Right lobe of liver (tissue), 6 donors: ENCODE measurements around the gene SYNE3. TPM values are rescaled to one million over a fixed set of nuclear protein-coding genes. Genes with fewer than 3 reads are reported as not detected.

ENCODE experiments used
- ATAC-seq, 4 donors: fragments of 200-7000 bp; cut with Tn5 transposase; one replicate each; pipeline ENCODE4 v1.9.1; 2020; ENCODE audit warnings: mild to moderate bottlenecking in 4 of 4, moderate library complexity in 4 of 4
- DNase-seq, 3 donors: peaks; one replicate each; pipeline ENCODE4 v3.0.0-alpha.2; 2020
- H3K27ac ChIP-seq, 3 donors: fragments of 200-600 bp; one replicate each; pipeline ENCODE4 v1.8.0; 2022
- H3K27me3 ChIP-seq, 2 donors: fragments of 200-600 bp; one replicate each; pipeline ENCODE4 v1.8.0; 2022
- H3K36me3 ChIP-seq, 4 donors: fragments of 200-600 bp; sonication (generic) in 1 of 4; one replicate each; pipeline versions ENCODE4 v1.5.1 to v1.8.0; 2017 to 2022; ENCODE audit warnings: control low read depth in 1 of 4
- H3K4me1 ChIP-seq, 4 donors: fragments of 200-600 bp; sonication (generic) in 1 of 4; one replicate each; pipeline versions ENCODE4 v1.5.1 to v1.8.0; 2017 to 2022; ENCODE audit warnings: control low read depth in 1 of 4
- H3K4me3 ChIP-seq, 3 donors: fragments of 200-600 bp; one replicate each; pipeline ENCODE4 v1.8.0; 2022
- H3K9me3 ChIP-seq, 4 donors: fragments of 200-600 bp; sonication (generic) in 1 of 4; one replicate each; pipeline versions ENCODE4 v1.5.1 to v1.8.0; 2017 to 2022; ENCODE audit warnings: control low read depth in 1 of 4
- POLR2A ChIP-seq: fragments of 450-650 bp; IDR thresholded peaks from one replicate; pipeline ENCODE4 v1.6.1; 2017; ENCODE audit warnings: antibody characterized with exemption, mild to moderate bottlenecking
- WGBS: methylation state at CpG from one replicate; pipeline ENCODE4 v1.1.6; 2018; ENCODE audit warnings: low coverage, low lambda C conversion rate; ENCODE audit not compliant: insufficient coverage; ENCODE audit errors: missing lambda C conversion rate; 5-methylcytosine and 5-hydroxymethylcytosine counted together
- intact Hi-C, 2 donors: fragments of 100-400 bp; cut with DNase I; formaldehyde crosslinking; loops; one replicate each; pipeline versions ENCODE4 v1.11.2 to v1.14.1; 2022
- total RNA-seq, 6 experiments: library from RNA; depleted of rRNA in 2 of 6; stranded (reverse); fragments of >200 nt in 2 of 6; fragmentation: NEBNext Ultra II Directional in 3 of 6; extraction: Animal tissue kit (Norgen Biotek cat#: 25700) in 3 of 6; gene quantifications; one replicate each; pipeline versions ENCODE4 v1.1.0 to v1.2.4, GENCODE V29; 2016 to 2023
- TF ChIP-seq, protein P1 (sequence below), 4 donors: fragments of 200-600 bp in 3 of 4; fragments of 450-650 bp in 1 of 4; IDR thresholded peaks; one replicate each; pipeline versions ENCODE4 v1.5.1 to v1.8.0; 2016 to 2022; ENCODE audit warnings: antibody characterized with exemption in 4 of 4, mild to moderate bottlenecking in 2 of 4
- donor health status: DM: no; HTN: yes; CAD: no.
- donor health status: DM: no; HTN: no; CAD: no.
- donor health status: DM: no; HTN: no; CAD: no.
- donor health status: DM: no; HTN: yes; CAD: no.
- donor health status: DM: no; HTN: yes; CAD: no.

SYNE3 gene
- total RNA-seq, 6 experiments from 2014 or later = 3.7 to 11.6 (median 5.0) TPM

DNA sequence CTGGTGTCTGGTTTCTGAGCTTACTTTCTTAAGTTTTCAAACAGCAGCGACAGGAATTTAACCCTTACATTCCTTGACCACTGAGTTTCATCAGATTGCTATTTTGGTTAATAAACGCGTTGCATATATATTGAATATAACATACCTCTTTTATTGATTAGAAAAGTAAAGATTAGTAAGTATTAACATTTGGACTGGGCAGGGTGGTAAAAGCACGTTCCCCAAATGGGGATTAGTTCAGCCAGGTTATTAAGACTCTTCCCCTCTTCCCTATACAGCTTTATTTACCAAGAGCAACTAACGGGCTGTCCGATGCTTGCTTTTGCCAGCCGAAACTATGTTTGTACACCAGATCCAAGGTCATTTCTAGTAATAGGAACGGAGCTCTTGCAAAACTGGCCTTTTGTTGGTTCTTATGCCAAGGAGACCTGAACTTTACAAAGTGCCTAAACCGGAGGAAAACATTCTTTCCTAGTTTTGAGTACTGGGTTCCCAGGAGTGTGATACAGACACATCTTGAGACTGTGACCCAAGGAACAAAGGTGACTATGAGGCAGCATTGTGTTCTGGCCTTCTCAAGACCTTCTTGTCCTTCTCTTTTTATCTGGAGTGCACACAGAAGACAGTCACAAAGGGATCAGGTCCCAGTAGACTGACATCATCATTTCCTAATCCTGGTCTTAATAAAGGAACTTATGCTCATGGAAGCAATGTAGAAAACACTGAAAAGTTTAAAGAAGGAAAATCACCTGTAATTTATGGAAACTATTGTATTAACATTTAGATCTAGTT is 21.0 kb upstream of the SYNE3 start:
- H3K4me3 ChIP-seq = peak overlapping the region; percentile 14 to 91 (median 80)
- WGBS = 22% methylated on average over 9 of the region's 9 CpGs
- intact Hi-C loops = no loop called here
- H3K36me3 ChIP-seq = no peaks in the 10 kb centered on the region
- peaks cover 0 to 69% (median 14%) of the 10 kb centered on the region in 4 donors for H3K4me1 ChIP-seq
- TF ChIP-seq, protein P1, sequence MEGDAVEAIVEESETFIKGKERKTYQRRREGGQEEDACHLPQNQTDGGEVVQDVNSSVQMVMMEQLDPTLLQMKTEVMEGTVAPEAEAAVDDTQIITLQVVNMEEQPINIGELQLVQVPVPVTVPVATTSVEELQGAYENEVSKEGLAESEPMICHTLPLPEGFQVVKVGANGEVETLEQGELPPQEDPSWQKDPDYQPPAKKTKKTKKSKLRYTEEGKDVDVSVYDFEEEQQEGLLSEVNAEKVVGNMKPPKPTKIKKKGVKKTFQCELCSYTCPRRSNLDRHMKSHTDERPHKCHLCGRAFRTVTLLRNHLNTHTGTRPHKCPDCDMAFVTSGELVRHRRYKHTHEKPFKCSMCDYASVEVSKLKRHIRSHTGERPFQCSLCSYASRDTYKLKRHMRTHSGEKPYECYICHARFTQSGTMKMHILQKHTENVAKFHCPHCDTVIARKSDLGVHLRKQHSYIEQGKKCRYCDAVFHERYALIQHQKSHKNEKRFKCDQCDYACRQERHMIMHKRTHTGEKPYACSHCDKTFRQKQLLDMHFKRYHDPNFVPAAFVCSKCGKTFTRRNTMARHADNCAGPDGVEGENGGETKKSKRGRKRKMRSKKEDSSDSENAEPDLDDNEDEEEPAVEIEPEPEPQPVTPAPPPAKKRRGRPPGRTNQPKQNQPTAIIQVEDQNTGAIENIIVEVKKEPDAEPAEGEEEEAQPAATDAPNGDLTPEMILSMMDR (IDR thresholded peaks at IDR 0.05) = no peak
- peak; percentile 52 for TF ChIP-seq POLR2A
- peak overlapping the region; percentile 22 to 87 (median 77) for H3K27ac ChIP-seq
- DNase-seq = peak in 1 of 3 donors; percentile 74
- no peaks in the 10 kb centered on the region for H3K27me3 ChIP-seq
- H3K9me3 ChIP-seq = no peaks in the 10 kb centered on the region
- ATAC-seq = peak; percentile 21 to 54 (median 31)

DNA sequence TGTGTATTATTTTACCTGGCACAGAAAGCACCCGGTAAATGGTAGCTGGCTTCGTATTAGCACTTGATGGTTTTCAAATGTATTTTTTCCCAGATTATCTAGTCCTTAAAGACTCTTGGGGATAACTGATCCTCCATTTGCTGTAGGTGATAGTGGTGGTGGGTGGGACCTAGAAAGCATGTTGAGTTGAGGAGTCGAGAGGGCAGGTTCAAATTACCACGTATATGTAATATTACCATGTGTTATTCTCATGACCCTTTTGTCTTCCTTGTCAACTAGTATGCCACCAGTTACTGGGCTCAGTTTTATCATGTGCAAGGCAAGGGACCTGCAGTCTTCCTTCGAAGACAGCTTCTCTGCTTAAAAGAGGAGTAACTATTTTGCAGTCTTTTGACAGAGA is 20.2 kb upstream of the SYNE3 start:
- no peaks in the 10 kb centered on the region for H3K27me3 ChIP-seq
- no peak for DNase-seq
- H3K4me1 ChIP-seq = peaks cover 0 to 71% (median 11%) of the 10 kb centered on the region in 4 donors
- no peaks in the 10 kb centered on the region for H3K36me3 ChIP-seq
- no peaks in the 10 kb centered on the region for H3K9me3 ChIP-seq
- TF ChIP-seq, protein P1 (IDR thresholded peaks at IDR 0.05) = no peak
- TF ChIP-seq POLR2A = no peak
- WGBS = 21% methylated on average over 5 of the region's 5 CpGs
- intact Hi-C loops = no loop called here
- H3K27ac ChIP-seq = peak overlapping the region; percentile 7 to 87 (median 77)
- no peak for ATAC-seq
- H3K4me3 ChIP-seq = peak overlapping the region; percentile 14 to 91 (median 80)

DNA sequence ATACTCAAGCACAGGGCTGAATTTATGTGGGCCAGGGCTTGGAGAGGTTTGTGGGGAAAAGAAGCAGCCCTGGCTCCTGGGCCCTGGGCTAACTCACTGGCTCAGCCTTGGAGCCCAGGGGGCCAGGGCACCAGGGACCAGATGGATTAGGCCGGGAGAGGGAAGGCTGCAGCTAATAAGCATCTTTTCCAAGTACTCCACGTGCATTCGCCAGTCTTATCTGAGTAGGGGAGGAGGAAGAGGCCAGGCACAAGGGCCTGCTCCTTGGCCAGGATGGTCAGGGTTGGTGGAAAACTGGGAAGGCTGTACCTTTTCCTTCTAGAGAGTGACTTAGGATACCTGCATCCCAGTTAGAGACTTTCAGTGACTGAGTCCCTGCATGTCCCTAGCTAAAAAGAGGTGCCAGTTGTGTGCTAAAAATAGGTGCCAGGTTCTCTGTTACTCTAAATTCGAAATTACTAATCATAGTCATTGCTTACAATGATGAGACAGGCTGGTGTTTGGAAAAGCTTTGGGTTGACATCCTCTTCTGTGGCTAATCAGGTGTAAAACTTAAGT is 19.7 kb upstream of the SYNE3 start:
- ATAC-seq = no peak
- Histone ChIP-seq H3K4me3 (peak overlapping the region; percentile 80 to 91 (median 83)), H3K27ac (peak overlapping the region; percentile 24 to 87 (median 77)), H3K9me3 (no peaks in the 10 kb centered on the region), H3K36me3 (no peaks in the 10 kb centered on the region), H3K4me1 (peaks cover 0 to 71% (median 12%) of the 10 kb centered on the region in 4 donors), H3K27me3 (no peaks in the 10 kb centered on the region)
- 6% methylated on average over 4 of the region's 4 CpGs for WGBS
- DNase-seq = no peak
- intact Hi-C loops = no loop called here
- TF ChIP-seq POLR2A = no peak
- TF ChIP-seq, protein P1 (IDR thresholded peaks at IDR 0.05) = no peak

DNA sequence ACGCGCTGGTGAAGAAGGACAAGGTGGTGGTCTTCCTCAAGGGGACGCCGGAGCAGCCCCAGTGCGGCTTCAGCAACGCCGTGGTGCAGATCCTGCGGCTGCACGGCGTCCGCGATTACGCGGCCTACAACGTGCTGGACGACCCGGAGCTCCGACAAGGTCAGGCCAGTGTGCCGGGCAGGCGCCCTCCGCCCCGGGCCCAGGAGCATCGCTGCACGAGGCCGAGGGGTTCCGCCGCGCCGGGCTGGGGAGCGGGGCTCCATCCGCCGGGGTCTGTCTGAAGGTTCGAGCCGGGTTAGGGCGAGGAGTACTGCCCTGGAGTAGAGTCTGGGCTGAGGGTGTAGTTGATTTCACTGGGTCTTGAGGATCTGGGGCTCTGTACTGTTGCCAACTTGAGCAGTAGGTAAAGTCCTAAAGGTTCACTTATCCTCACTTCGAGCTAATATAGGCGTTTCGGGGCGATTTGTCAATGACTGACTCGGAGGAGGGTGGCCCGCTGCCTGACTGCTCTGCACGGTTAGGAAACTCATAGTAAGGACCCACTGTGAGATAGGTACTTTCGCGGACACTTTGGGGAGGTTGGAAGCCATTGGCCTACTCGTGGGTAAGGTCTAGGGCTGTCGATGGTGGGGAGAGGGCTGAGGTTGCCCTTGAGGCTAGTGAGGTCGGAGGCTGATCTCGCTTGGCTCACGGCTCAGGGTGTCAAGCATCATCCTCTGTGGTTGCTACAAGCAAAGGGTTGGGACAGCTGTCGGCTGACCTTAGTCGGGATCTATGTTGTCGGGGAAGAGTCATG is 19.0 kb upstream of the SYNE3 start:
- Histone ChIP-seq H3K27me3 (no peaks in the 10 kb centered on the region), H3K4me1 (peaks cover 0 to 74% (median 15%) of the 10 kb centered on the region in 4 donors), H3K9me3 (no peaks in the 10 kb centered on the region), H3K4me3 (peak overlapping the region; percentile 80 to 91 (median 83)), H3K36me3 (no peaks in the 10 kb centered on the region), H3K27ac (peak overlapping the region; percentile 24 to 87 (median 77))
- 0% methylated on average over 25 of the region's 52 CpGs for WGBS
- intact Hi-C loops = no loop called here
- ATAC-seq (no peak), DNase-seq (peak in 2 of 3 donors; percentile 45 to 54)
- TF ChIP-seq, protein P1 (IDR thresholded peaks at IDR 0.05) = no peak
- TF ChIP-seq POLR2A = peak; percentile 11
